GM13977 (cell line): ENCODE measurements around the gene FHL2.

Source experiments
- DNase-seq: peaks from one replicate; pipeline ENCODE4 v3.0.0; 2012; ENCODE audit warnings: low spot score
- in situ Hi-C: fragments of 300-500 bp; cut with MboI; formaldehyde crosslinking; loops from one replicate; pipeline ENCODE4 v1.12.0; 2022; ENCODE audit warnings: low sequenced_read_pairs, low pct_unique_long_range_greater_than_20kb, mixed read lengths, inconsistent platforms; ENCODE audit not compliant: unreplicated experiment
- TF ChIP-seq, protein P1 (sequence below): IDR thresholded peaks from 2 replicates; pipeline ENCODE4 v1.5.1; 2012; ENCODE audit warnings: mild to moderate bottlenecking, control low read depth; ENCODE audit not compliant: insufficient read depth; ENCODE audit errors: extremely low read depth, missing control alignments

FHL2 gene

DNA sequence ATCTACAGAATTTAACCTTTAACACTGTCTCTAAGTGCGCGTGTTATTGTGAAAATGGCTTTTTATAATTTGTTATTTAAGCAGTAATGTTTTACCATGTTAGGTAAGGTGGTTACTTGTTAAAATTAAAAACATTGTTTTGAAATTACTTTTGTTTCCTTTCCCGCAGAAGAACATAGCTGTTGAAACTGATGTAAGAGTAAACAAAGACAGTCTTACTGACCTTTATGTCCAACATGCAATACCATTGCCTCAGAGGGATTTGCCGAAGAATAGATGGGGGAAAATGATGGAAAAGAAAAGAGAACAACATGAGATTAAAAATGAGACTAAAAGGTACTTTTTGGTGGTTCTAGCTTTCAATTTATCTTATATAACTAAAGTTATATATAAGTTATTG, 59.4 kb downstream of the FHL2 start:
- in situ Hi-C loops = no loop called here
- DNase-seq = no peak
- TF ChIP-seq, protein P1, sequence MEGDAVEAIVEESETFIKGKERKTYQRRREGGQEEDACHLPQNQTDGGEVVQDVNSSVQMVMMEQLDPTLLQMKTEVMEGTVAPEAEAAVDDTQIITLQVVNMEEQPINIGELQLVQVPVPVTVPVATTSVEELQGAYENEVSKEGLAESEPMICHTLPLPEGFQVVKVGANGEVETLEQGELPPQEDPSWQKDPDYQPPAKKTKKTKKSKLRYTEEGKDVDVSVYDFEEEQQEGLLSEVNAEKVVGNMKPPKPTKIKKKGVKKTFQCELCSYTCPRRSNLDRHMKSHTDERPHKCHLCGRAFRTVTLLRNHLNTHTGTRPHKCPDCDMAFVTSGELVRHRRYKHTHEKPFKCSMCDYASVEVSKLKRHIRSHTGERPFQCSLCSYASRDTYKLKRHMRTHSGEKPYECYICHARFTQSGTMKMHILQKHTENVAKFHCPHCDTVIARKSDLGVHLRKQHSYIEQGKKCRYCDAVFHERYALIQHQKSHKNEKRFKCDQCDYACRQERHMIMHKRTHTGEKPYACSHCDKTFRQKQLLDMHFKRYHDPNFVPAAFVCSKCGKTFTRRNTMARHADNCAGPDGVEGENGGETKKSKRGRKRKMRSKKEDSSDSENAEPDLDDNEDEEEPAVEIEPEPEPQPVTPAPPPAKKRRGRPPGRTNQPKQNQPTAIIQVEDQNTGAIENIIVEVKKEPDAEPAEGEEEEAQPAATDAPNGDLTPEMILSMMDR = no peak

DNA sequence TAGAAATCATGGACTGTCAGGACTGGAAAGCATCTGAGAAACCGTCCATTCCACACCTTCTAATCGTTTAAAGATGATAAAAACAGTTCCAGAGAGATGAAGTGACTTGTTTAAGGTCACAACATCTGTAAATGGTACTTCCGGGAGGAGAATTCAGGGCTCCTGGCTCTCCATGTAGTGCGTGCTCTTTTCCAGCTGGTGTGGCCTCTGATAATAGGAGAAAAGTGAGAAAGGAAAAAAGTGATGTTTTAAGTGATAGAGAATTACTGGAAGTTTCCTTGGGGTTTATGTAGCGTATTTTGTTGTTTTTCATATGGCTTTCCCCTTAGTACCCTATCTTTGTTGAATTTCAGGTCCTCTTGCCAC, 60.8 kb downstream of the FHL2 start:
- DNase-seq = no peak
- TF ChIP-seq, protein P1 = no peak
- in situ Hi-C loops = no loop called here

DNA sequence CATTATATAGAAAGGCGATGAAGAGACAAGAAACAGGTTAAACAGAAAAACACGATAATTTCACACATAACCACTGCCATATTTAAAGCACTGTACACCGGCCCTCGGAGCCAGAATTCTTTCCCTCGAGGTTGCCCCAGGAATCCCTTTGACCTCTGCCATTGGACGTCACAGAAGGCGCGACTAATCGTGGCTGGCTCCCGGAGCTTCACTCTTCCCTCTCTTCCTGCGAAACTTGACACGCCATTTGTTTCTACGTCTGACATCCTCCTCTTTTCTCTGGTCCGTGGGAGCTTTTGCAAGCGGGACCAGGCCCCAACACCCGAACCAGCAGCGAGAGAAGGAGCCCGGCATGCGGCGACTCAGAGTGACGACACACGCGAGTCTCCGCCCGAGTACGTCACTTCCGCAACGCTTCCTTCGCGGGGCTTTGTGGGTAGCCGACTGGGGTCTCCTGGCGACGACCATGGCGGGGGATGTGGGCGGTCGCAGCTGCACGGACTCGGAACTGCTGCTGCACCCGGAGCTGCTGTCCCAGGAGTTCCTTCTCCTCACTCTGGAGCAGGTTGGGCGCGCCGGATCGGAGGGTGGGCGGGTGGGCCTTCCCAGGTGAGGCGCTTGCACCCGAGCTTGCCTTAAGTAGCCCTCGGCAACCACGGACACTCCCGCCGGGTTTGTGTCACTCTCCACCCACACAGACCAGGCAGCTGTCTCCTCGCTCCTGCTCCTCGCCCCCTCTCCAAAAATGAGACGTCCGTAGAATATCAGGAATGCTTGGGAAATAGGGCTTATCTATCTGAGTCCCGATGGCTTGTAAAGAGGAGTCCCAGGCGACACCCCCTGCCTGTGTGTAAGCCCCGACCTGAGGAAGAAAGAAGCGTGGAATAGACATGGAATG, 61.5 kb downstream of the FHL2 start, which contains the start of gene C2orf49:
Gene C2orf49, plus strand, starts transcription at position 419 of the 898 bp plus-strand sequence. Its CDS starts 48 bp downstream, at position 467.
- in situ Hi-C loops = no loop called here

DNA sequence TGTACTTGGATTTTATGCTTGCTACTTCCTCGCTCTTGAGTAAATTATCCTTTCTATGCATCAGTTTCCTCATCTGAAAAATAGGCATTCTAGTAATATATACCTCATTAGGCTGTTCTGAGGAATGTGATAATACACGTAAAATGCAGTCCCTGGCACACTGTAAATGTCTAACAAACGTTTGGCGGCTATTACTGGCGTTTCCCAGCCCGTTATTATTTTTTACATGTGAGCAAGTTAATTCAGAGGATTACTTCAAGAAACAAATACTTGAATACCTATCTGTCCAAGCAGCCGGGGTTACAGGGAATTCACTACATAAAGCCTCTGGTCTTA, 62.1 kb downstream of the FHL2 start:
- TF ChIP-seq, protein P1 = no peak
- in situ Hi-C loops = no loop called here
- DNase-seq = no peak

More for the DNA sequence above, 61.5 kb downstream of the FHL2 start, which contains the start of gene C2orf49:
- peak; percentile 85 for DNase-seq
- TF ChIP-seq, protein P1 = no peak

DNA sequence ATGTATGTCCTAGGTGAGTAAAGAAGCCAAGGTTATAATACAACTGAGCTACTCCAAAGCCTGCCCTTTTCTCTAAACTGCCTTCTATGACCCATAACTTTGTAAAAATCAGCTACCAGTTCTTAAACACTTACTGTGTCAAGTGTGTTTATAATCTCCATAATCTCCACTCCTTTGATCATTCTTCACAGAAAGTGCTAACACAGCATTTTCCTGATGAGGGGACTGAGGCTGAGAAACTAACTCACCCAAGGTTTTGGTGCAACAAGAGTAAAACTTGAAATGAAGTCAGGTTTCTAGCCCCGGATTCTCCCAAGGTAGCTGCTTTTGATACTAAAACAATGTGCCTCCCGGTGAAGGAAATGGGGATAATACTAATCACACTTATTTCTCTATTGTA, 63.4 kb downstream of the FHL2 start:
- in situ Hi-C loops = no loop called here
- no peak for DNase-seq
- TF ChIP-seq, protein P1 = no peak

DNA sequence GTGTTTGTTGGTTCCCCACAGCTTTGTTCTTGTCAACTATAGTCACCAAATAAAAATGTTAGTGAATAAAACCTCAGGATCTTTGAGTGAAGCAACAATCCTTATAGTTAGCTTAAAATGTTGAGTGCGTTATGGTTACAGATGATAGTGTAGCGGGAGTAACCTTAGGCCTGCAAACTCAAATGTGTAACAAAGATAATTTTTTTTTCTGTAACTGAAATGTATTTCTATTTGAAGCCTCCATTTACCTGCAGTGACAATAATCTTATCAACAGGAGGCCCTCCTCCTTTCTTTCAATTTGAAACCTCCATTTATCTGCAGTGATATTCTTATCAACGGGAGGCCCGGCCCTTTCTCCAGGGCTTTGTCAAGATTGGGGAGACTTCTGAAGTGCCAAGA, 64.6 kb downstream of the FHL2 start:
- in situ Hi-C loops = no loop called here
- DNase-seq = no peak
- TF ChIP-seq, protein P1 = no peak
